Measurements from ENCODE around the gene ACR. TPM values are rescaled to one million over a fixed set of nuclear protein-coding genes. Genes with fewer than 3 reads are reported as not detected.

ACR gene
- total and polyA plus RNA-seq, 2 of the 4 experiments (the other 2 are of a cell fraction) = not detected

GRCh38 chr22:50703726-50704509 lies 34.1 kb upstream of the ACR start:
- no peak overlapping the region for H2AK5ac ChIP-seq (ENCODE audit: low read depth, low read length)
- H3K14ac ChIP-seq (replicated peaks; ENCODE audit: low read depth, low read length) = no peak overlapping the region
- dilution Hi-C loops (cut with HindIII; ENCODE audit: low sequenced_read_pairs, unreplicated experiment) = no loop called here
- H3K79me1 ChIP-seq (ENCODE audit: low read depth in 1 of 2, low read length in 2 of 2) = peaks cover 4 to 9% of the 10 kb centered on the region in 2 experiments; a peak in 2 of 4 replicates
- WGBS, 2 experiments (ENCODE audit: extremely low coverage in 2 of 2, insufficient read length in 1 of 2) = 88% methylated on average over 11 of the region's 36 CpGs; no CpG with 5 or more reads in 1 of the 2 experiments
- no peak overlapping the region for H3K56ac ChIP-seq (ENCODE audit: extremely low read depth, insufficient read depth, low read length)
- no peak overlapping the region for H2BK120ac ChIP-seq (ENCODE audit: low read depth, low read length)
- peaks cover 15% of the 10 kb centered on the region for H4K20me1 ChIP-seq (ENCODE audit: insufficient read depth, low read length)
- H3K4me2 ChIP-seq (ENCODE audit: low read depth, low read length) = no peak overlapping the region
- H4K5ac ChIP-seq (ENCODE audit: low read depth, low read length) = no peak overlapping the region
- no peak overlapping the region for H3K27ac ChIP-seq (ENCODE audit: insufficient read depth, low read length)
- no peak overlapping the region for H2BK20ac ChIP-seq (ENCODE audit: low read depth, low read length)
- H2AK9ac ChIP-seq (replicated peaks; ENCODE audit: low read depth, low read length, poor library complexity) = no peak overlapping the region
- POLR2A ChIA-PET (ENCODE audit: unreplicated experiment) = no interaction called here
- peaks cover 4% of the 10 kb centered on the region; the same call in 1 of the 2 replicates for H3K4me1 ChIP-seq (ENCODE audit: control insufficient read depth, insufficient read depth, low read length)
- no peaks in the 10 kb centered on the region for H3K27me3 ChIP-seq (ENCODE audit: control insufficient read depth, insufficient read depth, low read length)
- in situ Hi-C loops (cut with MboI; ENCODE audit: low sequenced_read_pairs) = no loop called here
- intact Hi-C loops (cut with micrococcal nuclease) = no loop called here
- H2BK15ac ChIP-seq (ENCODE audit: low read depth, low read length) = no peak overlapping the region
- no peak for TF ChIP-seq NFE2L2 (IDR thresholded peaks at IDR 0.05; ENCODE audit: low read depth, low read length)
- TF ChIP-seq BHLHE40 (IDR thresholded peaks at IDR 0.05; ENCODE audit: low read depth, low read length) = no peak
- no peak for TF ChIP-seq RAD21 (IDR thresholded peaks at IDR 0.05; ENCODE audit: low read length)
- no peak for TF ChIP-seq MAFK (IDR thresholded peaks at IDR 0.05; ENCODE audit: low read depth, low read length)
- TF ChIP-seq MXI1 (IDR thresholded peaks at IDR 0.05; ENCODE audit: borderline replicate concordance, low read depth, low read length) = no peak
- no peak for TF ChIP-seq FOS (IDR thresholded peaks at IDR 0.05; ENCODE audit: low read depth, low read length)
- no peak for TF ChIP-seq CHD1 (IDR thresholded peaks at IDR 0.05; ENCODE audit: low read depth, low read length)
- TF ChIP-seq SMC3 (IDR thresholded peaks at IDR 0.05; ENCODE audit: low read depth, low read length) = no peak
- TF ChIP-seq POLR2A (IDR thresholded peaks at IDR 0.05; ENCODE audit: low read depth, low read length) = no peak
- no peak for TF ChIP-seq CEBPB (IDR thresholded peaks at IDR 0.05; ENCODE audit: low read depth, low read length)
- no peak for TF ChIP-seq RCOR1 (IDR thresholded peaks at IDR 0.05; ENCODE audit: insufficient replicate concordance, low read length)
- H3K23ac ChIP-seq (ENCODE audit: low read depth, low read length) = no peak overlapping the region
- DNase-seq (no peak), ATAC-seq (ENCODE audit: low read depth) (no peak)
- BruUV-seq (replicated peaks) = no TSS peak
- H3K9ac ChIP-seq (ENCODE audit: low read depth, low read length) = no peak overlapping the region
- CTCF ChIA-PET = no interaction called here
- H4K91ac ChIP-seq (ENCODE audit: insufficient read depth, low read depth, low read length) = no peak overlapping the region
- H2BK5ac ChIP-seq (ENCODE audit: low read depth, low read length, poor library complexity, severe bottlenecking) = no peak overlapping the region
- no peak overlapping the region for H3K4ac ChIP-seq (ENCODE audit: low read depth, low read length)
- peak overlapping the region; percentile 18 for H2AFZ ChIP-seq (replicated peaks; ENCODE audit: low read length, poor library complexity)
- no peaks in the 10 kb centered on the region for H3K9me3 ChIP-seq (ENCODE audit: control insufficient read depth, insufficient read depth, low read length)
- H3K9me1 ChIP-seq (ENCODE audit: insufficient read depth, low read length) = peaks cover 7% of the 10 kb centered on the region; the same call in 1 of the 2 replicates
- H4K8ac ChIP-seq (ENCODE audit: low read depth in 2 of 2, low read length in 2 of 2) = no peak overlapping the region
- peaks cover 2% of the 10 kb centered on the region; the same call in 1 of the 2 replicates for H3K36me3 ChIP-seq (ENCODE audit: control insufficient read depth, insufficient read depth, low read length)
- no peak overlapping the region for H3K18ac ChIP-seq (ENCODE audit: low read depth, low read length)
- H3K4me3 ChIP-seq (ENCODE audit: insufficient read depth, low read depth, low read length) = no peak overlapping the region

All from IMR-90 (cell line).